HEK293T (cell line): ENCODE results near the gene PAQR4.

ENCODE experiments used
- BHLHE40 ChIP-seq: fragments of 450-650 bp; IDR thresholded peaks from 2 replicates; pipeline ENCODE4 v1.6.1; 2016; ENCODE audit warnings: mild to moderate bottlenecking, moderate library complexity, borderline replicate concordance
- ELF4 ChIP-seq: fragments of 450-650 bp; IDR thresholded peaks from 2 replicates; pipeline ENCODE4 v1.6.1; 2017; ENCODE audit warnings: antibody characterized with exemption
- FOXA1 ChIP-seq: fragments of 450-650 bp; IDR thresholded peaks from 2 replicates; pipeline ENCODE4 v1.6.1; 2016; ENCODE audit warnings: mild to moderate bottlenecking
- FOXM1 ChIP-seq: fragments of 450-650 bp; IDR thresholded peaks from 2 replicates; pipeline ENCODE4 v1.6.1; 2017; ENCODE audit warnings: mild to moderate bottlenecking, borderline replicate concordance
- HDGF ChIP-seq: fragments of 450-650 bp; IDR thresholded peaks from 2 replicates; pipeline ENCODE4 v1.6.1; 2017; ENCODE audit warnings: antibody characterized with exemption, borderline replicate concordance
- SP1 ChIP-seq: fragments of 450-650 bp; IDR thresholded peaks from 2 replicates; pipeline ENCODE4 v1.6.1; 2017
- SUZ12 ChIP-seq: fragments of 450-650 bp; IDR thresholded peaks from 2 replicates; pipeline ENCODE4 v1.6.1; 2016; ENCODE audit warnings: mild to moderate bottlenecking

- TF ChIP-seq FOXA1 (no peak), HDGF (no peak), BHLHE40 (no peak), ELF4 (no peak), FOXM1 (no peak), SUZ12 (no peak), SP1 (no peak)
Measured at GRCh38 chr16:2928796-2929195, 40.4 kb upstream of the PAQR4 start.
